HG03521 (cell line): ENCODE measurements around the gene ITGA11.

Source experiments
- ATAC-seq: cut with Tn5 transposase; IDR thresholded peaks from one replicate; pipeline ENCODE4 v1.9.1; 2021; ENCODE audit warnings: mild to moderate bottlenecking, moderate library complexity; ENCODE audit not compliant: unreplicated experiment

ITGA11 gene

DNA sequence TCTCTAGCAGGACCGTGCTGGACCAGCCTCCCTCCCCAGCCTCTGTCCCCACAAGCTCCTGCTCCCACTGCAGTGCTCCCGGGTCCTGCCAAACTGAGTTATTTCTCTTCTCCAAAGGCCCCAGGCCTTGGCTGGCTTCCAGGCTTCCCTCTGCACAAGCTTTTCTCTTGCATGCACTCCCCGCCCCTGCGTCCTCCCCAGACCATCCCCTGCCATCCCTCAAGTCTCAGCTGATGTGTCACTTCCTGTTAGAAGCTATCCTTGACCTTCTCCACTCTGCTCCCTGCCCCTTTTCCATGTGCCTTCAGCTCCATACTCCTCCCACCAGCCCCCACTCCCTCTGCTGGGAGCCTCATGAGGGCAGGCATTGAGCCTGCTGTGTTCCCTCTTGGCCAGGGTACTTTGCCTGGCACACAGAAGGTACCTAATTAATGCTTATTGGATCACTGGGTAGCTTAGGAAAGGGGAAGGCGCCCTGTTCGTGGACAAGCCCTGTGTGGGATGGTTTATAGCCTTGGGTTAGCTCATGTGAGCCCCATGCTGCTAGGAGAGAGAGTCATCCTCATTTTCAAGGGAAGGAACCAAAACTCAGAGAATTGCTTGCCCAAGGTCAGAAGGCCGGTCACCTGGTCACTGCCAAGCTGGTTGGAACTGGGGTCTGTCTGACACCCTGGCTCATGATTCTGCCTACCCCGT is 98.0 kb downstream of the ITGA11 start:
- no peak for ATAC-seq

DNA sequence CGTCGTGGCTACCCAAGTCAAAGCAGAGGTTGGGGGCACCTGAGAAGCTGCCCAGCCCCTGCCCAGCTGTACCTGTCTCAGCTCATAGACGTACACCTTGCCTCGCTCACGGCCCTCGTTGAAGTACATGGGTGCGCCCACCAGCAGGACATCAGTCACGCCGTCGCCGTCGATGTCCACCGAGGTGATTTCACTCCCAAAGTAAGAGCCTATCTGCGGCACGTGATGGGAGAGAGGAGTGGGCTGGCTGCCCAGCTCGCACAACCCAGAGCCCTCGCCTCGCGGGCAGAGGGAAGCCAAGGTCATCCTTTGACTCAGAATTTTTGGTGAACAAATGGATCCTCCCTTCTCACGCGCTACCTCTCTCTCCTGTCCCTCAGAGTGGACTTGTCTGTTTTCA is 99.7 kb downstream of the ITGA11 start:
- ATAC-seq, result no peak

DNA sequence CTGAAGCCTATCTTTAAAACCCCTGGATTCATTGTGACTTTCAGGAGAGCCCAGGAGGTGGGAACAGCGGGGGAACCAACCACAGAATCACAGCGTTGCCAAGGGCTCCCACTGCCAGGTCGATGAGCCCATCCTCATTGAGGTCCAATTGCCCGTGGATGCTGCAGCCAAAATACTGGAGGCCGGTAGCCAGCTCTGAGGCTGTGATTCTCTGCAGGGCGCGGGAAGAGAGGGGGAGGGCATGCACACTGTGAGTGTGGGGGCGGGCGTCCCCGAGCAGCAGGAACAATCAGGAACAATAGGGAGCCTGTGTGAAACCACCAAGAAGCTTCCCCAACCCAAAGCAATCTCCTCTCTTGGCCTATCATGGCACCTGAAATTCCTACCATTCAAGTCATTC is 101.1 kb downstream of the ITGA11 start:
- no peak for ATAC-seq

DNA sequence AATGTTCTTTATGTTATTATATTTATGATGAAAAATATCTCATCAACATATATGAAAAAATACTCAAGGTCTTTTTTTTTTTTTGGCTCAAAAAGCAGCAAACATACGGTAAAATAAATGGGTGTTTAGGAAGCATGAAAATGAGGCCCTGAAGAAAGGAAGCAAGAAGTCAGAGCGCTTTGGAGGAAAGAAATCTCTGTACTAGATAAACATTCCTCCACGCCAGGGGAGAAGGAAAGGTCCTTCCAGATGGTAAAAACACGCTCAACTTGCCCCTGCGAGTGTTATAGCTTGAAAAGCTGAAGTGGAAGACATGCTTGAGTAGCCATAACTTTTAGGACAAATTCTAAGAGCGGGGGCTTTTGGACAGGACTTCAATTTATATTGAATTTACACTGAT is 101.5 kb downstream of the ITGA11 start:
- ATAC-seq, result no peak

DNA sequence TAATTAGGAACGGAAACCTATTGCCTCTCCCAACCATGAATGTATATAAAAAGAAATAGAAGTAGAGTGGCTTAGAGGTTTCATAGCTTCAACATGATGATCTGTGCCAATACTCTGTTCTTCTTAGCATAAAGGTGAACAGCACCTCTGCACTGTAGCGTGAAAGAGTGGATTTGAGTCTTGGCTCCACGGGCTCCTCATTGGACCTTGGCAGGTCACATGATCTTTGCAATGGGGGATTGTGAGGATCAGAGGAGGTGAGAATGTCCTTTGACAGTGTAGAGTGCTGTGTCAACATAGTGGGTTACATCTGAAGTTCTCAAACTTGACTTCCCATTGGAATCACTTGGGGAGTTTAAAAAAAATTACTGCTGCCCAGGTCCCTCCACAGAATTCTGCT is 103.0 kb downstream of the ITGA11 start:
- ATAC-seq, result no peak

DNA sequence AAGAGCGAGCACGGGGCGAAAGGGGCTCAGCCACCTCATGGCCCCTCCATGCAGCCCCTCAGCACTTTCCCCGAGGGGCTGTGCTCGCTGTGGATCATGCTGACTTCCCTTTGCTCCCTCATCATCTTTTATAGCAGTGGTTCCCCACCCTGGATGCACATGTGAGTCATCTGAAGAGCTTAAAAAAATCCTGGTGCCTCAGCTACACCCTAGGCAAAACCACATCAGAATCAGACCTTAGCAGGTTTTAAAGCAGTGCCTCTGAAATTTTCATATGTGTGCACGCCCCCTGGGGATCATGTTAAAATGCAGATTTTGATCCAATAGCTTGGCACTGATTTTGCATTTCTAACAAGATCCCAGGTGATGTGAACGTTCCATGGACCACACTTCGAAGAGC is 103.5 kb downstream of the ITGA11 start:
- no peak for ATAC-seq

DNA sequence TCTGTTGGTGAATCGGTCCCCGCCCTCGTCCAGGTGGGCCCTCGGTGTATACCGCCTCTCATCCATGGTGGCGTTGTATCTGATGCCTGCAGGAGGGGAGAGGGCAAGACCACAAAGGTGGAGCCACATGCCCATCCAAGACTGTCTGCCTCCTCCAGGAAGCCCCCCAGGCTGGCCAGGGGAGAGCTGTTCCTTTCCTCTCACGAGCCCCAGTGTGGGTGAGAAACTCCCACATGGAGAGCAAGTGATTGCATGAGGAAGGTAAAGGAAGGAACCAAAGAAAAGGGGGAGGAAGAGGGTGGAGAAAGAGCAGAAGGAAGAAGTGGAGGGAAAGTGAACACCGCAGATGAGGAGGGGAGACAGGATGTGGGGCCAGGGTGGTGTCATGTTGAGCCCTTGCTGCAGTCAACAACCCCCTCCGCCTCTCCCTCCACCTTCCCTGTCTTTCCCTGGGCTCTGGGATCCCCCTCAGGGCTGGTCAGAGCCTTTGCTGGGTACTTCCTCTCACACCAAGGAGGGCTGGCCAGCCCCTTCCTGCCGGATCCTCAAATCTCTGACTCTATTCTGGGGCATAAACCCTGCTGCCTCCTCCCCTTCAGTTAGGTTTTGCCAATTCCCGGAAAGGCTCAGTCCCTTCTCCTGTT is 105.1 kb downstream of the ITGA11 start:
- no peak for ATAC-seq

DNA sequence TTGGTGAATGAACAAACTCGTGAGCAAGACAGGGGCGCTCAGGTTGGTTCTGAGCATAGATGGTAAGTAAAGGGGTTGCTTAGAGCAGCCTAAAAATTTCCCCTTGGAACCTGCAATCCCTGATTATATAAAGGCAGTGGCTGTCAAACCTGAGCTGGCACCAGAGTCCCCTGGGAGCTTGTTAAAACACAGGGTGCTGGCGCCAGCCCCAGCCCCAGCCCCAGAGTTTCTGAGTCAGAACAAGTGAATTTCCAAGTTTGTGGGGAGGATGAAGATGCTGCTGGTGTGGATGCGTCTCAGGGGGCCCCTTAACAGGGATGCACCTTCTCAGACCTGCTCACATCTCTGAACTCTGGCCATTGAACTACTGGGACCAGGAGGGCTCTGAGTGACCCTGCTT is 106.2 kb downstream of the ITGA11 start:
- no peak for ATAC-seq

DNA sequence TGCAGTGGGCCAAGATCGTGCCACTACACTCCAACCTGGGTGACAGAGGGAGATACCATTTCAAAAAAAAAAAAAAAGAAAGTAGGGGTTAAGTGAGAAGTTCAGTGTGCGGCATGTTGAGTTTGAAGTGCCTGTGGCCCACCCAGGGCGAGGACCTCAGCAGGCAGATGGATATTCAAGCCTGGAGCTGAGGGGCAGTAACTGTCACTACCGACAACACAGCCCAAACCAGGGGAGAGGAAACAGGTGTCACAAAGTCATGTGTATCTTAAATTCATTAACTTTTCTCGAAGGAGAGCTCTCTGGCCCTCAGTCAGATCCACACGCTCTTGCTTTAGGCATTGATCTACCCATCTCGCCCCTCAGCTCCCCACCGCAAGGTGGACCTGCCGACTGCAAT is 109.2 kb downstream of the ITGA11 start:
- ATAC-seq, result no peak

DNA sequence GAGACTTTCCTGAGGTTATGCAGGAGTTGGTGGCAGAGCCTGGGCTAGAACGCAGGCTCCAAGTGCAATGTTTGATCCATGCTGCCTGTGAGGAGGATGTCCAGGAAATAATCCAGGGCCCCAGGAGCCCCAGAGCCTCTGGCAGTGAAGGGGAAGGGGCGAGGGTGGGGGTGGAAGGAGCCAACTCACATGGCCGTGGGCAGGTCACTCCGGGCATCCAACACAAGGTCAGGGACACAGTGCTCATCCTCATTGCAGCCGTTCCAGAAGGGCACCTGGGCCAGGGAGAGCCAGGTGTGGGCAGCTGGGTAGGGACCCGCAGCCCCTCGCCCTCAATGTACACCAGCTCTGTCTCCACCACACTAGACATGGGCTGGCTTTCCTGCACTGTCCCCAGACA is 110.7 kb downstream of the ITGA11 start:
- no peak for ATAC-seq

DNA sequence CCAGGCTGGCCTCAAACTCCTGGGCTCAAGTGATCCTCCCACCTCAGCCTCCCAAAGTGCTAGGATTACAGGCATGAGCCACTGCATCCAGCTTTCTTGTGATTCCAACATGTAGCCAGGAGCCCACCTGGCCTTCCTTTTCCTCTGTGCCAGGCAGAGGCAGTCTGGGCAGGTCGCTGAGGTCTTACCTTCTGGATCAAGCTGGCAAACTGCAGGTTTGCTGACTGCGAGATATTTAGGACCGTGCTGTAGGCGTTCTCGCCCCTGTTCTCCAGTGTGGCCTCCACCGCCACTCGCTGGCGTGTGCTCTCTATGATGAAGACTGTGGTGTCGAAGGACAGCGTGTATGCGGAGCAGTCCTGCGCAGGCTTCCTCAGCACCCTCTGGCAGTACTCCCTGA is 112.0 kb downstream of the ITGA11 start:
- ATAC-seq, result no peak

DNA sequence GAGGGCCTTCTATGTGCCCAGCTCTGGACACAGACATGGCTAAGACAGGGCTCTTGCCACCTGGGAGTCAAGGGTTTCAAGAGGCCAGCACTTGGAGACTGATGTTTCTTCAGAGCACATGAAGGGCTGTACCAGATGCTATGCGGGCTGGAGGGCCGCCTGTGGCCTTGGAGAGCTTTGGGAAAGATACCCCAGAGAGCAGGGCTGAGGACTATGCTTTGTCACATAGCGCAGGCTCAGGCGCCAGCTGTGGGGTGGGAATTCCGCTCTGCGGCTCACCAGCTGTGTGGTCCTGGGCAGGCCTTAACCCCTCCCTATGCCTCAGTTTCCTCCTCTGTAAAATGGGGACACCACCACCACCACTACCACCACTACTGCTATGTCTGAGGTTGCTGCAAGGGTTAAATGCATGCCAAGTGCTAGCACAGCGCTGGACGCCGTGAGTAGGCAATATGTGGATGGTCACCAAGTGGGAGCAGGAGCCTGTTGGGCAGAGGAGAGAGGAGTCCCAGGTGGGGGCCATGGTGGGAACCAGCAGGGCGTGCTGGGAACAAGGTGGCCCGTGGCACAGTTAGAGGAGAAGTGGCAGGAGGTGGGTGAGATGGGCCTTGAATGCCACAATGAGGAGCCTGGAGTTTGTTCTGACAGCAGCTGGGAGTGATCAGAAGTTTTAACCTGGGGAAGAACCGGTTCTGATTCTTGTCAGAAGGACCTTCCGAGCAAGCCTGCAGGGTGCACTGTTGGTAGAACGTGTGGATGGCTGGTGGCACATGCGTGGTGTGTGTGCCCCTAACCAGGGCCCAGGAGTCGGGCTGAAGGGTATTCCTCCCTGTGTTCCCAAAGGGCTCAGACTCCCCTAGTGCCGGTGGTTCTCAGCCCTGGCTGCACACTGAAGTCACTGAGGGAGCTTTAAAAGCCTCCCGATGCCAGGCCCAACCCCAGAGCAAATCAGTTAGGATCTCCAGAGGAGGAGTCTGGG is 112.7 kb downstream of the ITGA11 start:
- ATAC-seq, result no peak

DNA sequence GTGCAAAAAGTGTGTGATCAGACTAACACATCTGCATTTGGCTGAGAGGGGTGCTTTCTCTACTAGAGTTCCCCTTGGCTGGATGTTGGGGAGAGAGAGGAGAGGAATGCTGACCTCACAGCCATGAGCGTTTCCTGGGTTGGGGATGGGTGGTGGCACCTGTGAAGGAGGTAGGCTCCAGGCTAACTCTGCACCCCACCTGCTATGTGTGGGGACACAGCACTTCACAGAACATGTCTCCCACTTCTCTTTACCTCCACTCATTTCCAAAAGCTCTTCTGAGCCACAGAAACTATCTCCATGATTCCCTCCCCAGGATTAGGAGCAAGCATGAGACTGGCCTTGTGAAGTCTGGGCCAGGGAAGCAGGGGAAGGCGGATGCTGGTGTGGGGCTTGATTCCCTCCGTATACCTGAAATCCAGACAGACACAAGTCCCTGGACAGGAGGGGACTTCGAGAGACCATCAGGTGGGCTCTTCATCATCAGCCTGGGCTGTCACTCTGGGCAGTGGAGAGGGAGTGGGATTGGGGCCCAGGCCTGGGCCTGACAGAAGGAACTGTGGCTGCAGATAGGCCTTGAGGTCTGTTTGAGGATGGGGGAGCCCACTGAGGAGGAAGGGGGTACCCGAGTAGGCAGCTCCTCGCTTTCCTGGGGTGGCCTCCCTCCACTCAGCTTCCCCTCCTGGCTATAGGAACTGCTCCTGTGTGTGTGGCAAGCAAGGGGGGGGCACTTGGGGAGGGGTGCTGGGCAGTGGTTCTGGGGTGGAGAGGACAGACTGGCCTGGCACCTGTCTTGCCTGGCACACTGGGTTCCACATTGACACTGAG is 113.7 kb downstream of the ITGA11 start:
- ATAC-seq, result no peak

DNA sequence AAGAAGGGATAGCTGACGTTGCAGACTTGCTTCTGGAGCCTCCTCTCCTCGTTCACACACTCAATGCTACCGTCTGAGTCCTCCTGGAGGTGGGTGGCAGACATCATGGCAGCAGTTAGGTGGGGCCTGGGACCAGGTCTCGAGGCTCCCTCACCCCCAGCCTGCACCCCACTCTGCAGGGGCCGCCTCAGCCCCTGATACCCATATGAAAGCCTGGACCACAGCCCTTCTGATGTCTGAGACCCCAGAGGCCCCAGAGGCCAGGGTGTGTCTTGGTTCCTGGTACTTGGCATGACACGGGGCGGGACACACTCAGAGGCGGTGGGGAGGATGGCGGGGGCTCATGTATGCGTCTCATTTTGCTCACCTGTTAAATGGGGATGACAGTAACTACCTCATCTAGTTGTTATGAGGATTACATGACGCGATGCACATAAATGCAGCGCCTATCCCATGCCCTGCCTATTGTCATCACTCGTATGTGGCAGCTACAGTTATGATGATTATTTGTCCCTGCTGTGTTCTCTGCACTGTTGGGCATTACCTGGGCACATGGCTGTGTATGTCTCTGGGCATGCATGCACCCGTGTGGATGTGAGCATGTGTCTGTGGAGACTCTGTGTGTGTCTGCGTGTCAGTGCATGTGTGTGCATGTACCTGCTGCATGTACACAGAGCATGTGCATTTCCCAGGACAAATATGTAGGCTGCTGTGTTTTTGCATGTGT is 114.5 kb downstream of the ITGA11 start:
- ATAC-seq, result no peak

DNA sequence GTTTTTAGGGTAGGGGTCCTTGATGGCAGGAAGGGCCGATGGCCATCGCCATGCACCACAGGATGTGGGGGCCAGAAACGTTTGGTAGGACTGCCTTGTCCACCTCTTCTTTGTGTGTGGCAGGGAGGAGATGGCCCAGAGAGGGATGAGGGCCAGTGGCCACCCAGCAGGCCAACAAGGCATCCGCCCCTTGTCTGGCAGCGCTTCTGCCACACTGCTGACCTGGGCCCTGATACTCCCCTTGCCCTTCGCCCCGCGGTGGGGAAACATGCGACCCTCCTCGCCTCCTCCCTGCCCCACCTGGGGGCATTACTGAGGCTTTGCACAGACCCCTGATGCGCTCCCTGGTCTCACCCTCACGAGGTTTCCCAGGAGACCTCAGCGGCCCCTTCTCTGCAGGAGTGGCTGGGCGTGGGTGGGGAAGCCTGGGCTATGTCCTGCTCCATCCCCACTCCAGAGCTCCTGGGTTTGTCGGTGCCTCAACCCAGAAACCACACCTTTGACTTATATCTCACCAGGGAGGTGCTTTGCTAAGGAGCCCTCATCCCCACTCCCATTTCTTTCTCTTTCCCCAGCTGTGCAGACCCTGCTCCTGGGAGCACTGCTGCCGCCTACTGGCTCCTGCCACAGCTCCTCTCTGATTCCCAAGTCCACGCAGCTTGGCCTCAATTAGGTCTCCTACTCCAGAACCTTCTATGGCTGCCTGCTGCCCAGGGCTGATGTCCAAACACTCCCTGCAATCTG is 115.7 kb downstream of the ITGA11 start:
- no peak for ATAC-seq

DNA sequence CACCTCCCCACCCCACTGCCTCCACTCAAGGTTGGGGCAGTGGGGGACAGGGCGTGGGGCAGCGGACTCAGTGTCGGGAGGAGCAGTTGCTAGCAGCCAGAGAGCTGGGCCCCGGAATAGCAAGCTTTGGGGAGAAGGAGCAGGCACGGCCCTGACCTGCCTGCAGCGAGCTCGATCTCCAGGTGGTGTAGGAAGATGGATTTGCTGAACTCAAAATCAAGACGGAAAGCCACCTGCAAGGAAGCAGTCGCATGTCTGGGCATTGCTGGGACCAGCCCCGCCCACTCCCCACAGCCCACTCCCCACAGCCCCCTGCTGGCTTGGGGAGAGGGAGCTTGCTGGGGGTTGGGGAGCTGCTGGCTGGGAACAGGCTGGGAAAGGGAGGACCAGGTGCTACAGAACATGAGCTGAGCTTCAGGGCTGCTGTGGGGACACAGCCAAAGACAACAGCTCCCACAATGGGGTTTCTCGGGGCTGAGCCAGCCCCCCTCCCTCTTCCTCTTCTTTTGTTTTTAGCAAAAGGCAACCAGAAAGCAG is 116.4 kb downstream of the ITGA11 start:
- ATAC-seq, result no peak

DNA sequence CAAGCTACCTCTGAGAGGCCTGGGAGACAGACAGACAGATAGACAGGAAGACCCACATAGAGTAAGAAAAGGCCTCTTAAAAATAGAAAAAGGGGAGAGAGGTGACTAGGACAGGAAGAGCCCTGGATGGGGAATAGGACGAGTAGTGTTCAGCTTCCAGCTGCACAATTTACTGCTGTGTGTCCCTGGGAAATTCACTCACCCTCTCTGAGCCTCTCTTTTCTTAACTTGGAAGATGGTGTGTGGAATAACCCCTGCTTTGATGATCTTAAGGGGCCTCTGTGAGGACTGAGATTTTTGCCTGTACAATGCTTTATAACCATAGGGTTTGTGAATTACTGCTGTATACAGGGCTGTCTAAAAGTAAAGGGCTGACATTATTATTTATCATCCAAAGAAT is 116.9 kb downstream of the ITGA11 start:
- ATAC-seq, result no peak

DNA sequence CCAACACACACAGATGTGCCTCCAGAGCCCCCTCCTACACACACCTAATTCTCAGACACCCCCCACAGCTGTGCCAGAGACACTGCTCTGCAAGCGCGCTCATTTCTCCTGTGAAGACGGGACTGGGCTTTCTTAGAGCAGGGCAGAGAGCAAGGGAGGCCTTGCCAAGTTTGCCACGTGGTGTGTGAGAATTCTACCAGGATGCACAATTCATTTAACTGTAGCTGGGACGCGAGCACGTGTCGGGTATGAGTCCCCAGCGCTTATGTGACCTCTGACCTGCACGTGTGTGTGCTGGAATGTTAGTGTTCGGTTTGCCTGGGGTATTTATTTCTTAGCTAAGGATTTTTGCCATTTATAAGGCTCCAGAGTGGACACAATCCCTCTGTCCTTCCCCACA is 117.4 kb downstream of the ITGA11 start:
- no peak for ATAC-seq
